Neural progenitor cell (in vitro differentiated cells): Measurements from ENCODE around the gene THAP12. TPM values are rescaled to one million over a fixed set of nuclear protein-coding genes. Genes with fewer than 3 reads are reported as not detected.

ENCODE experiments used
- DNase-seq: peaks from one replicate; pipeline ENCODE4 v3.0.0-alpha.2; 2016; ENCODE audit warnings: low spot score
- H2AFZ ChIP-seq: fragments of 200-600 bp; sonication (generic); replicated peaks from 2 replicates; pipeline ENCODE4 v1.6.1; 2016; ENCODE audit warnings: antibody characterized with exemption
- H3F3A ChIP-seq: fragments of 200-600 bp; sonication (generic); 2 replicates; pipeline ENCODE4 v1.6.1; 2016; ENCODE audit warnings: antibody characterized with exemption, low read depth
- H3K27ac ChIP-seq: fragments of 200-600 bp; sonication (generic); 2 replicates; pipeline ENCODE4 v1.5.1; 2016; ENCODE audit warnings: mild to moderate bottlenecking
- H3K27me3 ChIP-seq: fragments of 200-600 bp; sonication (generic); 2 replicates; pipeline ENCODE4 v1.6.1; 2016; ENCODE audit warnings: mild to moderate bottlenecking, moderate library complexity
- H3K36me3 ChIP-seq: fragments of 200-600 bp; sonication (generic); 2 replicates; pipeline ENCODE4 v1.5.1; 2016
- H3K4me1 ChIP-seq: fragments of 200-600 bp; sonication (generic); 2 replicates; pipeline ENCODE4 v1.6.1; 2016; ENCODE audit warnings: mixed run types
- H3K4me2 ChIP-seq: fragments of 200-600 bp; sonication (generic); 2 replicates; pipeline ENCODE4 v1.6.1; 2016
- H3K4me3 ChIP-seq: fragments of 200-600 bp; sonication (generic); 2 replicates; pipeline ENCODE4 v1.5.1; 2016
- H3K79me2 ChIP-seq: fragments of 200-600 bp; sonication (generic); 2 replicates; pipeline ENCODE4 v1.6.1; 2016; ENCODE audit warnings: low read depth
- H3K9ac ChIP-seq: fragments of 200-600 bp; sonication (generic); 2 replicates; pipeline ENCODE4 v1.6.1; 2016
- H3K9me3 ChIP-seq: fragments of 200-600 bp; sonication (generic); 2 replicates; pipeline ENCODE4 v1.5.1; 2016; ENCODE audit warnings: low read depth
- H4K20me1 ChIP-seq: fragments of 200-600 bp; sonication (generic); 2 replicates; pipeline ENCODE4 v1.6.1; 2016; ENCODE audit warnings: low read depth
- H3K27ac Mint-ChIP-seq: 3 replicates; pipeline ENCODE4 v1.8.0; 2021; ENCODE audit warnings: mixed read lengths
- H3K27me3 Mint-ChIP-seq: 2 replicates; pipeline ENCODE4 v1.8.0; 2022; ENCODE audit warnings: low read depth, mild to moderate bottlenecking, inconsistent platforms, moderate library complexity, mixed read lengths; ENCODE audit not compliant: insufficient read depth
- H3K36me3 Mint-ChIP-seq: 3 replicates; pipeline ENCODE4 v1.8.0; 2021; ENCODE audit warnings: mixed read lengths
- H3K4me1 Mint-ChIP-seq: 3 replicates; pipeline ENCODE4 v1.8.0; 2021; ENCODE audit warnings: mixed read lengths
- H3K4me3 Mint-ChIP-seq: 3 replicates; pipeline ENCODE4 v1.8.0; 2021; ENCODE audit warnings: mild to moderate bottlenecking, moderate library complexity, mixed read lengths
- H3K9me3 Mint-ChIP-seq: 3 replicates; pipeline ENCODE4 v1.8.0; 2020; ENCODE audit warnings: mixed read lengths
- CTCF ChIP-seq: fragments of 200-600 bp; sonication (generic); IDR thresholded peaks from 2 replicates; pipeline ENCODE4 v1.5.1; 2017; ENCODE audit warnings: antibody characterized with exemption, mild to moderate bottlenecking
- EZH2 ChIP-seq: fragments of 200-600 bp; sonication (generic); IDR thresholded peaks from 2 replicates; pipeline ENCODE4 v1.6.1; 2017; ENCODE audit warnings: antibody characterized with exemption, mild to moderate bottlenecking, moderate library complexity
- EZH2phosphoT487 ChIP-seq: fragments of 200-600 bp; sonication (generic); IDR thresholded peaks from 2 replicates; pipeline ENCODE4 v1.6.1; 2017; ENCODE audit warnings: antibody characterized with exemption
- total RNA-seq: library from RNA; depleted of rRNA; stranded (reverse); fragments of >200 nt; gene quantifications from 2 replicates; pipeline ENCODE4 v1.2.3, GENCODE V29; 2015; ENCODE audit warnings: low replicate concordance

Gene THAP12
- total RNA-seq, 1 donor from 2014 or later: 112 TPM

GRCh38 chr11:76382209-76382608, 1.3 kb upstream of the THAP12 start:
- no peak overlapping the region for H3K9ac ChIP-seq
- H4K20me1 ChIP-seq: peaks cover 41% of the 10 kb centered on the region
- H3K79me2 ChIP-seq: peaks cover 64% of the 10 kb centered on the region
- peak overlapping the region; percentile 82 for H3K4me2 ChIP-seq
- Mint-ChIP-seq H3K36me3 (peaks cover 28% of the 10 kb centered on the region), H3K27ac (no peak overlapping the region), H3K9me3 (no peaks in the 10 kb centered on the region), H3K4me1 (peaks cover 47% of the 10 kb centered on the region), H3K4me3 (peak overlapping the region; percentile 96), H3K27me3 (peaks cover 5% of the 10 kb centered on the region)
- peaks cover 7% of the 10 kb centered on the region for H3F3A ChIP-seq
- no peak overlapping the region for H2AFZ ChIP-seq
- H3K27ac ChIP-seq: no peak overlapping the region
- peaks cover 25% of the 10 kb centered on the region for H3K4me1 ChIP-seq
- DNase-seq: no peak
- no peak for TF ChIP-seq EZH2
- no peaks in the 10 kb centered on the region for H3K9me3 ChIP-seq
- peak overlapping the region; percentile 73 for H3K4me3 ChIP-seq
- no peaks in the 10 kb centered on the region for H3K27me3 ChIP-seq
- H3K36me3 ChIP-seq: no peaks in the 10 kb centered on the region

- peaks cover 55% of the 10 kb centered on the region for H4K20me1 ChIP-seq
- no peaks in the 10 kb centered on the region for H3K27me3 ChIP-seq
- peaks cover 21% of the 10 kb centered on the region for H3K4me1 ChIP-seq
- H2AFZ ChIP-seq: no peak overlapping the region
- H3K36me3 ChIP-seq: no peaks in the 10 kb centered on the region
- Mint-ChIP-seq H3K4me3 (peak overlapping the region; percentile 94), H3K4me1 (peaks cover 34% of the 10 kb centered on the region), H3K36me3 (peaks cover 18% of the 10 kb centered on the region), H3K9me3 (no peaks in the 10 kb centered on the region), H3K27ac (peak overlapping the region; percentile 78), H3K27me3 (peaks cover 5% of the 10 kb centered on the region)
- DNase-seq: no peak
- peak overlapping the region; percentile 22 for H3K27ac ChIP-seq
- peak overlapping the region; percentile 94 for H3K4me2 ChIP-seq
- peak overlapping the region; percentile 73 for H3K4me3 ChIP-seq
- H3F3A ChIP-seq: peaks cover 14% of the 10 kb centered on the region
- H3K9me3 ChIP-seq: no peaks in the 10 kb centered on the region
- H3K9ac ChIP-seq: peak overlapping the region; percentile 74
- TF ChIP-seq EZH2phosphoT487: no peak
- no peak for TF ChIP-seq CTCF
- TF ChIP-seq EZH2: no peak
- H3K79me2 ChIP-seq: peaks cover 80% of the 10 kb centered on the region
These were observed 564 bp downstream of the THAP12 start for GRCh38 chr11:76380159-76380976.

GRCh38 chr11:76379807-76380158, 1.1 kb downstream of the THAP12 start:
- H3K36me3 ChIP-seq: no peaks in the 10 kb centered on the region
- no peaks in the 10 kb centered on the region for H3K9me3 Mint-ChIP-seq
- H3K27me3 Mint-ChIP-seq: peaks cover 5% of the 10 kb centered on the region
- H3K4me1 Mint-ChIP-seq: peaks cover 32% of the 10 kb centered on the region
- no peak overlapping the region for H3K27ac ChIP-seq
- H3F3A ChIP-seq: peaks cover 14% of the 10 kb centered on the region
- DNase-seq: no peak
- no peaks in the 10 kb centered on the region for H3K27me3 ChIP-seq
- no peak overlapping the region for H2AFZ ChIP-seq
- peak overlapping the region; percentile 94 for H3K4me2 ChIP-seq
- TF ChIP-seq CTCF: no peak
- TF ChIP-seq EZH2: no peak
- no peak for TF ChIP-seq EZH2phosphoT487
- H3K9ac ChIP-seq: peak overlapping the region; percentile 74
- H3K4me3 Mint-ChIP-seq: peak overlapping the region; percentile 94
- no peaks in the 10 kb centered on the region for H3K9me3 ChIP-seq
- peaks cover 21% of the 10 kb centered on the region for H3K4me1 ChIP-seq
- peaks cover 55% of the 10 kb centered on the region for H4K20me1 ChIP-seq
- H3K27ac Mint-ChIP-seq: peak overlapping the region; percentile 78
- peaks cover 86% of the 10 kb centered on the region for H3K79me2 ChIP-seq
- peaks cover 16% of the 10 kb centered on the region for H3K36me3 Mint-ChIP-seq
- H3K4me3 ChIP-seq: peak overlapping the region; percentile 73
